ENCODE results near the gene TTK. TPM values are rescaled to one million over a fixed set of nuclear protein-coding genes. Genes with fewer than 3 reads are reported as not detected.

The TTK gene
- total RNA-seq, 3 donors from 2014 or later, result 0.66 to 1.9 (median 1.5) TPM

GRCh38 chr6:79993012-79993910 lies 11.2 kb upstream of the TTK start:
- TF ChIP-seq POLR2A (IDR thresholded peaks at IDR 0.05) (no peak), CTCF (IDR thresholded peaks at IDR 0.05) (no peak), POLR2AphosphoS5 (IDR thresholded peaks at IDR 0.05) (no peak)
- intact Hi-C loops (cut with DNase I; ENCODE audit: low total_unique reads), result no loop called here

GRCh38 chr6:79993911-79994309 lies 10.5 kb upstream of the TTK start:
- H3K4me3 ChIP-seq, result no peak overlapping the region
- H3K9me3 ChIP-seq, result no peaks in the 10 kb centered on the region
- H3K27me3 ChIP-seq, result no peaks in the 10 kb centered on the region
- H3K36me3 ChIP-seq, result no peaks in the 10 kb centered on the region
- no peak for DNase-seq (ENCODE audit: low spot score in 2 of 2)
- intact Hi-C loops (cut with DNase I; ENCODE audit: low total_unique reads), result no loop called here
- TF ChIP-seq POLR2AphosphoS5 (IDR thresholded peaks at IDR 0.05), result no peak
- no peak for TF ChIP-seq CTCF (IDR thresholded peaks at IDR 0.05)
- TF ChIP-seq POLR2A (IDR thresholded peaks at IDR 0.05), result no peak
- H3K4me1 ChIP-seq, result no peaks in the 10 kb centered on the region
- H3K27ac ChIP-seq, result no peak overlapping the region

More at GRCh38 chr6:79993012-79993910, 11.2 kb upstream of the TTK start:
- DNase-seq (ENCODE audit: low spot score in 2 of 2), result no peak
- no peaks in the 10 kb centered on the region for H3K27me3 ChIP-seq
- H3K4me3 ChIP-seq, result no peak overlapping the region
- H3K27ac ChIP-seq, result no peak overlapping the region
- H3K36me3 ChIP-seq, result no peaks in the 10 kb centered on the region
- no peaks in the 10 kb centered on the region for H3K4me1 ChIP-seq
- H3K9me3 ChIP-seq, result no peaks in the 10 kb centered on the region

GRCh38 chr6:79997728-79998127 lies 6.7 kb upstream of the TTK start:
- intact Hi-C loops (cut with DNase I; ENCODE audit: low total_unique reads), result no loop called here
- H3K27ac ChIP-seq, result no peak overlapping the region
- no peak overlapping the region for H3K4me3 ChIP-seq
- H3K9me3 ChIP-seq, result no peaks in the 10 kb centered on the region
- H3K4me1 ChIP-seq, result no peaks in the 10 kb centered on the region
- H3K36me3 ChIP-seq, result no peaks in the 10 kb centered on the region
- no peak for TF ChIP-seq CTCF (IDR thresholded peaks at IDR 0.05)
- no peak for TF ChIP-seq POLR2AphosphoS5 (IDR thresholded peaks at IDR 0.05)
- TF ChIP-seq POLR2A (IDR thresholded peaks at IDR 0.05), result no peak
- no peak for DNase-seq (ENCODE audit: low spot score in 2 of 2)
- H3K27me3 ChIP-seq, result no peaks in the 10 kb centered on the region

GRCh38 chr6:80001337-80001736 lies 3.1 kb upstream of the TTK start:
- intact Hi-C loops (cut with DNase I; ENCODE audit: low total_unique reads), result no loop called here
- Histone ChIP-seq H3K27ac (no peak overlapping the region), H3K9me3 (no peaks in the 10 kb centered on the region), H3K36me3 (no peaks in the 10 kb centered on the region), H3K27me3 (no peaks in the 10 kb centered on the region), H3K4me1 (peaks cover 0 to 6% of the 10 kb centered on the region in 2 donors), H3K4me3 (no peak overlapping the region)
- TF ChIP-seq POLR2A (IDR thresholded peaks at IDR 0.05), result no peak
- TF ChIP-seq CTCF (IDR thresholded peaks at IDR 0.05), result no peak
- no peak for TF ChIP-seq POLR2AphosphoS5 (IDR thresholded peaks at IDR 0.05)
- no peak for DNase-seq (ENCODE audit: low spot score in 2 of 2)

- H3K9me3 ChIP-seq, result no peaks in the 10 kb centered on the region
- peaks cover 0 to 6% of the 10 kb centered on the region in 2 donors for H3K4me1 ChIP-seq
- peak overlapping the region; percentile 86 to 89 for H3K27ac ChIP-seq
- peak in 1 of 2 donors; percentile 21 for DNase-seq (ENCODE audit: low spot score in 2 of 2)
- TF ChIP-seq CTCF (IDR thresholded peaks at IDR 0.05), result no peak
- TF ChIP-seq POLR2A (IDR thresholded peaks at IDR 0.05), result no peak
- no peak for TF ChIP-seq POLR2AphosphoS5 (IDR thresholded peaks at IDR 0.05)
- no peaks in the 10 kb centered on the region for H3K36me3 ChIP-seq
- intact Hi-C loops (cut with DNase I; ENCODE audit: low total_unique reads), result no loop called here
- no peaks in the 10 kb centered on the region for H3K27me3 ChIP-seq
- peak overlapping the region; percentile 54 to 78 (median 71) for H3K4me3 ChIP-seq
Observed at GRCh38 chr6:80003826-80004172, 650 bp upstream of the TTK start.
